ENCODE data around the gene CNTN5. TPM values are rescaled to one million over a fixed set of nuclear protein-coding genes. Genes with fewer than 3 reads are reported as not detected.

Gene CNTN5
- polyA plus RNA-seq, 10 donors, result 1.7 to 5.6 (median 3.6) TPM

GRCh38 chr11:99601179-99601578 is 580.4 kb downstream of the CNTN5 start:
- no peak for DNase-seq

- DNase-seq, result no peak
These were observed 593.6 kb downstream of the CNTN5 start for GRCh38 chr11:99614352-99614751.

- no peak for DNase-seq
These were observed 609.9 kb downstream of the CNTN5 start for GRCh38 chr11:99630629-99631028.

- no peak for DNase-seq
These were observed 610.9 kb downstream of the CNTN5 start for GRCh38 chr11:99631618-99632017.

GRCh38 chr11:99632969-99633368 is 612.2 kb downstream of the CNTN5 start:
- DNase-seq, result no peak

- DNase-seq, result no peak
These were observed 613.8 kb downstream of the CNTN5 start for GRCh38 chr11:99634581-99634980.

- DNase-seq, result no peak
These were observed 617.4 kb downstream of the CNTN5 start for GRCh38 chr11:99638073-99638553.

GRCh38 chr11:99640671-99641070 is 619.9 kb downstream of the CNTN5 start:
- DNase-seq, result no peak

- DNase-seq, result no peak
These were observed 625.2 kb downstream of the CNTN5 start for GRCh38 chr11:99645934-99646333.

- DNase-seq, result no peak
These were observed 649.4 kb downstream of the CNTN5 start for GRCh38 chr11:99670067-99670676.

- DNase-seq, result no peak
These were observed 651.2 kb downstream of the CNTN5 start for GRCh38 chr11:99671808-99672409.

GRCh38 chr11:99676292-99676691 is 655.5 kb downstream of the CNTN5 start:
- DNase-seq, result no peak

GRCh38 chr11:99682171-99682570 is 661.4 kb downstream of the CNTN5 start:
- DNase-seq, result no peak

GRCh38 chr11:99682646-99683045 is 661.9 kb downstream of the CNTN5 start:
- no peak for DNase-seq

- no peak for DNase-seq
These were observed 663.2 kb downstream of the CNTN5 start for GRCh38 chr11:99683933-99684332.

- DNase-seq, result no peak
These were observed 666.1 kb downstream of the CNTN5 start for GRCh38 chr11:99686838-99687237.

GRCh38 chr11:99687320-99687719 is 666.6 kb downstream of the CNTN5 start:
- no peak for DNase-seq

- peak in 1 of 3 donors; percentile 4 for DNase-seq
These were observed 673.3 kb downstream of the CNTN5 start for GRCh38 chr11:99693941-99694492.

- no peak for DNase-seq
These were observed 674.4 kb downstream of the CNTN5 start for GRCh38 chr11:99695106-99695505.

GRCh38 chr11:99706848-99707247 is 686.1 kb downstream of the CNTN5 start:
- DNase-seq, result no peak

GRCh38 chr11:99708928-99709672 is 688.4 kb downstream of the CNTN5 start:
- DNase-seq, result no peak

GRCh38 chr11:99716302-99716701 is 695.6 kb downstream of the CNTN5 start:
- no peak for DNase-seq

GRCh38 chr11:99718291-99718690 is 697.5 kb downstream of the CNTN5 start:
- DNase-seq, result peak; percentile 9 to 39 (median 21)
